Osteoblast (primary cell): ENCODE data around the gene DOCK1. TPM values are rescaled to one million over a fixed set of nuclear protein-coding genes. Genes with fewer than 3 reads are reported as not detected.

ENCODE experiments used
- DNase-seq: peaks from one replicate; pipeline ENCODE4 v3.0.0; 2011; ENCODE audit warnings: low spot score, mixed read lengths; ENCODE audit not compliant: insufficient read length; ENCODE audit errors: missing footprints
- H2AFZ ChIP-seq: 2 replicates; pipeline ENCODE4 v1.6.0; 2011; ENCODE audit warnings: mild to moderate bottlenecking, low read length
- H3K27ac ChIP-seq: 2 replicates; pipeline ENCODE4 v1.5.1; 2011; ENCODE audit warnings: mild to moderate bottlenecking, low read depth, low read length, moderate library complexity
- H3K27me3 ChIP-seq: 2 replicates; pipeline ENCODE4 v1.6.0; 2012; ENCODE audit warnings: mild to moderate bottlenecking, control low read depth, inconsistent platforms, low read length, moderate library complexity; ENCODE audit not compliant: insufficient read depth
- H3K36me3 ChIP-seq: 2 replicates; pipeline ENCODE4 v1.5.1; 2011; ENCODE audit warnings: mild to moderate bottlenecking, low read length, control low read depth, moderate library complexity; ENCODE audit not compliant: insufficient read depth
- H3K4me1 ChIP-seq: 2 replicates; pipeline ENCODE4 v1.5.1; 2011; ENCODE audit warnings: mild to moderate bottlenecking, low read length, control low read depth, moderate library complexity; ENCODE audit not compliant: insufficient read depth
- H3K4me2 ChIP-seq: 2 replicates; pipeline ENCODE4 v1.6.0; 2011; ENCODE audit warnings: mild to moderate bottlenecking, low read length; ENCODE audit not compliant: insufficient read depth
- H3K4me3 ChIP-seq: fragments of 200-600 bp; sonication (generic); 3 replicates; pipeline ENCODE4 v1.5.1; 2012; ENCODE audit warnings: mild to moderate bottlenecking, low read length, inconsistent platforms; ENCODE audit not compliant: insufficient read depth
- H3K79me2 ChIP-seq: 2 replicates; pipeline ENCODE4 v1.6.0; 2012; ENCODE audit warnings: mild to moderate bottlenecking, low read length, control low read depth, inconsistent platforms; ENCODE audit not compliant: insufficient read depth
- H3K9me3 ChIP-seq: 2 replicates; pipeline ENCODE4 v1.5.1; 2011; ENCODE audit warnings: low read depth, low read length, control low read depth
- H4K20me1 ChIP-seq: 2 replicates; pipeline ENCODE4 v1.6.0; 2012; ENCODE audit warnings: mild to moderate bottlenecking, low read length, control low read depth; ENCODE audit not compliant: insufficient read depth
- CTCF ChIP-seq: IDR thresholded peaks from 2 replicates; pipeline ENCODE4 v1.5.1; 2011; ENCODE audit warnings: mild to moderate bottlenecking, low read depth, low read length, moderate library complexity; ENCODE audit errors: extremely low read depth
- total RNA-seq: library from RNA; depleted of rRNA; stranded (reverse); fragments of >200 nt; gene quantifications from 2 replicates; pipeline ENCODE4 v1.2.3, GENCODE V29; 2012

The DOCK1 gene
- total RNA-seq, 1 donor = 80.3 TPM

- Histone ChIP-seq H3K27ac (no peak overlapping the region), H4K20me1 (peaks cover 80% of the 10 kb centered on the region), H3K4me3 (no peak overlapping the region), H3K4me2 (no peak overlapping the region), H3K27me3 (no peaks in the 10 kb centered on the region), H3K79me2 (peaks cover 94% of the 10 kb centered on the region), H2AFZ (no peak overlapping the region), H3K4me1 (no peaks in the 10 kb centered on the region), H3K9me3 (no peaks in the 10 kb centered on the region), H3K36me3 (no peaks in the 10 kb centered on the region)
- no peak for TF ChIP-seq CTCF
- no peak for DNase-seq
Observed at GRCh38 chr10:126949161-126949503, 43.9 kb downstream of the DOCK1 start.

DNA sequence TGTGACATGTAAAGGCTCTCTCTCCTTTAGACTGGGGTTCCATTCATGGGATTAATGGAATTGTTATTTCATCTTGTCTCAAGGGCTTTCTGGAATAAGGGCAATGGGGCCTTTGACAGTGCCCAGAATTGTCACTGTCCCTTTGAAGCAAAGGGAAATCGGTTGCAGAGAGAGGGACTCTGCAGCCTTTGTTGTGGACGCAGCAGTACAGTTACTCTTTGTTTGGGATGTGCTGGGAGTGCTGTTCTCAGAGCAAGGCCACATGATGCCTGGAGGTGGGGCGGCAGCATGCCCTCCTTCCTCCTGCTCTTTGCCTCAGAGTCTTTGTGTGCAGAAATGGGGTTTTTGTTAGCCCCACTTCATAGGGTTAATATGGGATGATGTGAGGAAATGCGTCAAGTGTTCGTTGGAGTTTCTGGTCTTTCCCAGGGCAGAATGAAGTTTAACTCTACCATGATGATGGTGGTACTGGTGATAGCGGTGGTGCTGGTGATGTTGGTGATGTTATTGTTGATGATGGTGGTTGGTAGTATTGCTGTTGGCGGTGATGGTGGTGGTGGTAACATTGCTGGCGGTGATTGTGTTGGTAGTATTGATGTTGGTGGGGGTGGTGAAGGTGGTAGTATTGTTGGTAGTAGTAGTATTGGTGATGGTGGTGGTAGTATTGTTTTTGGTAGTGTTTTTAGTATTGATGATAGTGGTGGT lies 45.3 kb downstream of the DOCK1 start:
- Histone ChIP-seq H3K27ac (no peak overlapping the region), H3K79me2 (peaks cover 94% of the 10 kb centered on the region), H3K4me1 (no peaks in the 10 kb centered on the region), H3K4me2 (no peak overlapping the region), H3K9me3 (no peaks in the 10 kb centered on the region), H3K4me3 (no peak overlapping the region), H3K36me3 (no peaks in the 10 kb centered on the region), H3K27me3 (no peaks in the 10 kb centered on the region), H2AFZ (no peak overlapping the region), H4K20me1 (peaks cover 75% of the 10 kb centered on the region)
- no peak for TF ChIP-seq CTCF
- no peak for DNase-seq

- H3K4me3 ChIP-seq = no peak overlapping the region
- H3K9me3 ChIP-seq = no peaks in the 10 kb centered on the region
- H3K27ac ChIP-seq = no peak overlapping the region
- no peaks in the 10 kb centered on the region for H3K4me1 ChIP-seq
- H3K79me2 ChIP-seq = peaks cover 100% of the 10 kb centered on the region
- H3K4me2 ChIP-seq = no peak overlapping the region
- no peak overlapping the region for H2AFZ ChIP-seq
- no peaks in the 10 kb centered on the region for H3K27me3 ChIP-seq
- DNase-seq = no peak
- H3K36me3 ChIP-seq = no peaks in the 10 kb centered on the region
- TF ChIP-seq CTCF = no peak
- peaks cover 82% of the 10 kb centered on the region for H4K20me1 ChIP-seq
Observed at GRCh38 chr10:126953886-126954285, 48.7 kb downstream of the DOCK1 start.

- Histone ChIP-seq H3K4me1 (no peaks in the 10 kb centered on the region), H4K20me1 (peaks cover 74% of the 10 kb centered on the region), H3K4me2 (no peak overlapping the region), H3K4me3 (no peak overlapping the region), H3K27me3 (no peaks in the 10 kb centered on the region), H2AFZ (no peak overlapping the region), H3K36me3 (no peaks in the 10 kb centered on the region), H3K27ac (no peak overlapping the region), H3K9me3 (no peaks in the 10 kb centered on the region), H3K79me2 (peaks cover 100% of the 10 kb centered on the region)
- DNase-seq = no peak
- no peak for TF ChIP-seq CTCF
Observed at GRCh38 chr10:126955396-126955795, 50.2 kb downstream of the DOCK1 start.
